M059J (cell line): ENCODE measurements around the gene MUC5AC. TPM values are rescaled to one million over a fixed set of nuclear protein-coding genes. Genes with fewer than 3 reads are reported as not detected.
"Not testable (repeated sequence)": the region's sequence is repeated elsewhere in the genome, so short reads cannot be mapped to it uniquely, and the experiment has no call there.

Source experiments
- DNase-seq: peaks from one replicate; pipeline ENCODE4 v3.0.0-alpha.2; 2012; ENCODE audit warnings: low read depth
- total RNA-seq: library from RNA; depleted of rRNA; stranded (reverse); fragments of >200 nt; shearing (Covaris generic); gene quantifications from 2 replicates; pipeline ENCODE4 v1.2.3, GENCODE V29; 2014; rRNA removed

MUC5AC gene
- total RNA-seq = not detected in 2 replicates

- DNase-seq = no peak
These were observed at the start of gene MUC5AC for GRCh38 chr11:1157645-1158591. MUC5AC (plus strand) TSS chr11:1157953; CDS start chr11:1158000, 47 bp downstream.

- no peak for DNase-seq
These were observed 49.4 kb upstream of the MUC5AC start for GRCh38 chr11:1108246-1108900.

- no peak for DNase-seq
These were observed 48.4 kb upstream of the MUC5AC start for GRCh38 chr11:1109101-1109917.

- DNase-seq = no peak
These were observed 47.6 kb upstream of the MUC5AC start for GRCh38 chr11:1109918-1110705.

GRCh38 chr11:1111545-1112212 is 46.1 kb upstream of the MUC5AC start:
- no peak for DNase-seq

- DNase-seq = no peak
These were observed 45.2 kb upstream of the MUC5AC start for GRCh38 chr11:1112351-1113191.

- DNase-seq = no peak
These were observed 44.1 kb upstream of the MUC5AC start for GRCh38 chr11:1113405-1114201.

- not testable (repeated sequence) for DNase-seq
These were observed 42.5 kb upstream of the MUC5AC start for GRCh38 chr11:1115292-1115691.

GRCh38 chr11:1116104-1116503 is 41.6 kb upstream of the MUC5AC start:
- no peak for DNase-seq

- DNase-seq = no peak
These were observed 40.9 kb upstream of the MUC5AC start for GRCh38 chr11:1116666-1117390.

- DNase-seq = no peak
These were observed 39.8 kb upstream of the MUC5AC start for GRCh38 chr11:1117992-1118391.

GRCh38 chr11:1118755-1119603 is 38.8 kb upstream of the MUC5AC start:
- no peak for DNase-seq

GRCh38 chr11:1119604-1120146 is 38.1 kb upstream of the MUC5AC start:
- no peak for DNase-seq

GRCh38 chr11:1120532-1121330 is 37.0 kb upstream of the MUC5AC start:
- no peak for DNase-seq

- DNase-seq = peak; percentile 31
These were observed 36.4 kb upstream of the MUC5AC start for GRCh38 chr11:1121331-1121812.
